LNCaP clone FGC (cell line): ENCODE data around the gene TBL1XR1.

Experiments
- DNase-seq: peaks from one replicate; pipeline ENCODE4 v3.0.0-alpha.2; 2011; ENCODE audit warnings: low read depth
- H3K4me3 ChIP-seq: 2 replicates; pipeline ENCODE4 v1.5.1; 2011; ENCODE audit warnings: mild to moderate bottlenecking, low read depth, low read length, control low read depth
- CTCF ChIP-seq: IDR thresholded peaks from 2 replicates; pipeline ENCODE4 v1.5.1; 2012; ENCODE audit warnings: mild to moderate bottlenecking; ENCODE audit not compliant: control insufficient read depth, insufficient read depth; ENCODE audit errors: extremely low read depth

Gene TBL1XR1

GRCh38 chr3:177102553-177102952 lies 94.7 kb downstream of the TBL1XR1 start:
- no peak overlapping the region for H3K4me3 ChIP-seq
- no peak for TF ChIP-seq CTCF
- DNase-seq: no peak

DNA sequence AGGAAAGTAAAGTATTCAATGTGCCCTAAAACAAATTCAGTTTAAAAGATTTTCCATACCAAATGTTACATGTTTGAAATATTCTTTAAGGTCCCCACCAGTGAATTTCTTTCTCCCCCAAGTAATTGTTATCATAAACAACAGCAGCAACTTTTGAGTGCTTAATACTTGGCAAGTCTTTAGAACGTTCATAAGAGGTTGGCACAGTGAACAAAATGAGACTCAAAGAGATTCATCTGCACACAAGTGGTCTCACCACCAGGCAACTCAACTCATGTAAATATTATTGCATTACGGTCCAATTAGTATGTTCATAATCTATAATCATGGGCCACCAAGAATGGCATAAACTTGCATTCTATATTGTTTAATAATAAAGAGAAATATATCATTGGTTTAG lies 98.7 kb downstream of the TBL1XR1 start:
- no peak for DNase-seq
- TF ChIP-seq CTCF: no peak

DNA sequence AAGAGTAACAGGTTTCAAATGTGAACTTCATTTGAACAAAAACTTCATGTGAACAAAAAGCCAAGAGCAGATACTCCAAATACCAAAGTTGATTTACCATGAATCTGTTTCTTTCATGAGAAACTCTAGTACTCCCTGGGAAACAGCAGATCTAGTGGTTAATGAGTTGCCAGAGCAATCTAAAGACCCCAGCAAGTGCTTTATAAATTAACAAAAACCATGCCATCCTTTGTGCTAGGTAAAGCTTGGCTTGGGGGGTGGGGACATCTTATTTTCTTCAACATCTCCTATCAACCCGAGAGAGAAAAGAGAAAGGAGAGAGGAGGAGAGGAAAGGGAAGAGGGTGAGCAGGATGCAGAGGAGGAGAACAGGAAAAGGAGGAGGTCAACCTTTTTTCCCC lies 100.7 kb downstream of the TBL1XR1 start:
- no peak for DNase-seq
- no peak for TF ChIP-seq CTCF
- no peak overlapping the region for H3K4me3 ChIP-seq

More for the DNA sequence above, 98.7 kb downstream of the TBL1XR1 start:
- no peak overlapping the region for H3K4me3 ChIP-seq

DNA sequence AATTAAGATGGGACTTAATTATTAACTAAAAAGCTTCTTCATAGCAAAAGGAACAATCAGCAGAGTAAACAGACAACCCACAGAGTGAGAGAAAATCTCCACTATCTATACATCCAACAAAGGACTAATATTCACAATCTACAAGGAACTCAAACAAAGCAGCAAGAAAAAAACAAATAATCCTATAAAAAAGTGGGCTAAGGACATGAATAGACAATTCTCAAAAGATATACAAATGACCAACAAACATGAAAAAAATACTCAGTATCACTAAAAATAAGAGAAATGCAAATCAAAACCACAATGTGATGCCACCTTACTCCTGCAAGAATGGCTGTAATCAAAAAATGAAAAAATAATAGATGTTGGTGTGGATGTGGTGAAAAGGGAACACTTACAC lies 103.3 kb downstream of the TBL1XR1 start:
- no peak for TF ChIP-seq CTCF
- no peak for DNase-seq
- no peak overlapping the region for H3K4me3 ChIP-seq

DNA sequence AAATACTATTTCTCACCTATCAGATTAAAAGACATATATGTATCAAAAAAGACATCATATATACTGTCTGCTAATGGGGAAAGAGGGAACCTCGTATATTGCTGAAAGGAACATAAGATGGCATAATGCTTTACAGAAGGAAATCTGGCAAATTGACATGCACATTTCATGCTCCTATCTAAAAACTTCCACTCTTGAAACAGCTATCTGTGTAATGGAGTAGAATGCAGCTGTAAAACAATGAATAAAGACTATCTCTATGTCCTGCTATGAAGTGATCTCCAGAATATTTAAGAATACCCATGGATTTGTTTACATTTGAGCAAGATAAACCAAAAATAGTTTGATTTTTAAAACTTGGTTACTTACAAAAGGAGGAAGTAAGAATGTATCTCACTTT lies 107.4 kb downstream of the TBL1XR1 start:
- H3K4me3 ChIP-seq: no peak overlapping the region
- no peak for DNase-seq
- no peak for TF ChIP-seq CTCF

DNA sequence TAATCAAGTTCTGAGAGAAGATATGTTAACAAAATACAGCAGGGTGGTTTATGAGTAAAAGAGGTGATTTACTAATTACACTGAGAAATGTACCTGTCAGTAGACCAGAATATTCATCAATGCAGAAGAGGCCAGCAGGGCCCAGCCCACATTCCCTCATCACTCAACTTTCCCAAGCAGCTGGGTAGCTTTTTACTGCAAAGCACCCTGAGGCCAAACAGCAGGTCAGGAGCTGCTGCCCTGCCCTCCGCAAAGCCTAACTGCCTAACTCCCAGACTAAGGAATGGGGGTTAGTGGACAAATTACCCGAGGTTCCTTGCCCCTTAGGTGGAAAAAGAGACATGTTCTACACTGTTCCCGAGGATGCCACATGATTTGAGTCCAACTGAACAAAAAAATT lies 108.2 kb downstream of the TBL1XR1 start:
- TF ChIP-seq CTCF: no peak
- no peak for DNase-seq
- H3K4me3 ChIP-seq: no peak overlapping the region

DNA sequence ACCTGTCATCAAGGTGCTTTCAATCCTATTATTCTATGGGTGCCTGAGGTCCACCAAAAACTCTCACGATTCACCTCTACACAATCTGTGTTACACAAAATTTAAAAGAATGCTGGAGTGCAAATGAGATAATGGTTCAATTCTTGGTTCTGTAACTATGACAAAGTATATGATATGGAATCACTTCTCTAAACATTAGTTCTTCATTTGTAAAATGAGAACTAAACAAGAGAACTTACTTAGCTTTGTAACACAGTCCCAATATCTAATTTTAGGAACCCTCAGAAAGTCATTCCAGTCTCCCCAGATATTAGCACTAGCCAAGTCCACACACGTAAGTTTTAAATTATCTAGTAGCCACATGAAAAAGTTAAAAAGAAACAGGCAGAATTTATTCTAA lies 111.5 kb downstream of the TBL1XR1 start:
- no peak overlapping the region for H3K4me3 ChIP-seq
- no peak for TF ChIP-seq CTCF
- DNase-seq: no peak
